Ovary (tissue), 3 donors: ENCODE measurements around the gene TCF25.

ENCODE experiments used
- CTCF ChIP-seq, 3 donors: fragments of 450-650 bp in 2 of 3; fragments of 200-600 bp in 1 of 3; IDR thresholded peaks; one replicate each; pipeline versions ENCODE4 v1.5.1 to v1.8.0; 2016 to 2022; ENCODE audit warnings: antibody characterized with exemption in 3 of 3, mild to moderate bottlenecking in 1 of 3
- EP300 ChIP-seq: sonication (generic); formaldehyde crosslinking; IDR thresholded peaks from one replicate; pipeline ENCODE4 v1.6.1; 2017; ENCODE audit warnings: antibody characterized with exemption
- donor health status: DM: no; HTN: no; CAD: no.

GRCh38 chr16:89936508-89936907, 63.1 kb downstream of the TCF25 start:
- TF ChIP-seq CTCF (IDR thresholded peaks at IDR 0.05) (no peak), EP300 (no peak)
